Measurements from ENCODE around the gene C1RL.

- TF ChIP-seq CTCF (IDR thresholded peaks at IDR 0.05) (no peak), POLR2AphosphoS5 (IDR thresholded peaks at IDR 0.05) (no peak), POLR2A (IDR thresholded peaks at IDR 0.05) (no peak)
Observed at GRCh38 chr12:7130701-7131501, 21.9 kb upstream of the C1RL start.

Data from suprapubic skin (tissue), 4 donors.